HepG2 (cell line): Measurements from ENCODE around the gene SLIRP. TPM values are rescaled to one million over a fixed set of nuclear protein-coding genes. Genes with fewer than 3 reads are reported as not detected.

ENCODE experiments used
- FOXO1 ChIP-seq: sonication (generic); formaldehyde crosslinking; IDR thresholded peaks from 2 replicates; pipeline ENCODE4 v1.4.0; 2020; ENCODE audit warnings: missing genetic modification reagents
- HINFP ChIP-seq: sonication (generic); formaldehyde crosslinking; IDR thresholded peaks from 2 replicates; pipeline ENCODE4 v1.4.0; 2020; ENCODE audit warnings: low read depth, mild to moderate bottlenecking, missing genetic modification reagents
- HNRNPLL ChIP-seq: fragments of 200-400 bp; formaldehyde crosslinking; IDR thresholded peaks from 2 replicates; pipeline ENCODE4 v1.6.1; 2017; ENCODE audit warnings: mild to moderate bottlenecking, low read depth, low read length; ENCODE audit not compliant: poor library complexity, severe bottlenecking
- JUNB ChIP-seq: sonication (generic); formaldehyde crosslinking; IDR thresholded peaks from 2 replicates; pipeline ENCODE4 v1.8.0; 2022; ENCODE audit warnings: missing genetic modification reagents, mild to moderate bottlenecking, borderline replicate concordance
- KMT2A ChIP-seq: sonication (generic); formaldehyde crosslinking; IDR thresholded peaks from 2 replicates; pipeline ENCODE4 v1.4.0; 2020; ENCODE audit warnings: missing genetic modification reagents
- MTA1 ChIP-seq: sonication (generic); formaldehyde crosslinking; IDR thresholded peaks from 2 replicates; pipeline ENCODE4 v1.4.0; 2020; ENCODE audit warnings: missing genetic modification reagents, mild to moderate bottlenecking, borderline replicate concordance
- RFX3 ChIP-seq: IDR thresholded peaks from 2 replicates; pipeline ENCODE4 v1.6.1; 2016; ENCODE audit warnings: missing biosample characterization, missing genetic modification reagents
- SAP130 ChIP-seq: IDR thresholded peaks from 2 replicates; pipeline ENCODE4 v1.6.1; 2016; ENCODE audit warnings: low read depth
- SP5 ChIP-seq: IDR thresholded peaks from 2 replicates; pipeline ENCODE4 v1.6.1; 2016; ENCODE audit warnings: low read depth, borderline replicate concordance
- ZNF275 ChIP-seq: sonication (generic); formaldehyde crosslinking; IDR thresholded peaks from 2 replicates; pipeline ENCODE4 v1.8.0; 2022; ENCODE audit warnings: missing genetic modification reagents, mild to moderate bottlenecking, inconsistent platforms, borderline replicate concordance
- ZNF572 ChIP-seq: sonication (generic); formaldehyde crosslinking; IDR thresholded peaks from 2 replicates; pipeline ENCODE4 v1.5.1; 2020; ENCODE audit warnings: mild to moderate bottlenecking, missing genetic modification reagents
- ZNF616 ChIP-seq: sonication (generic); formaldehyde crosslinking; IDR thresholded peaks from 2 replicates; pipeline ENCODE4 v1.5.0; 2020; ENCODE audit warnings: low read depth, mild to moderate bottlenecking, missing genetic modification reagents
- ZNF644 ChIP-seq: IDR thresholded peaks from 2 replicates; pipeline ENCODE4 v1.6.1; 2016; ENCODE audit warnings: low read depth
- ZNF83 ChIP-seq: sonication (generic); formaldehyde crosslinking; IDR thresholded peaks from 2 replicates; pipeline ENCODE4 v1.4.0; 2020; ENCODE audit warnings: missing genetic modification reagents, mild to moderate bottlenecking, borderline replicate concordance
- ZNF878 ChIP-seq: sonication (generic); formaldehyde crosslinking; IDR thresholded peaks from 2 replicates; pipeline ENCODE4 v1.8.1; 2023; ENCODE audit warnings: mild to moderate bottlenecking, missing genetic modification reagents, moderate library complexity
- polyA plus RNA-seq, 8 experiments: library from polyadenylated mRNA; depleted of rRNA in 3 of 8; stranded (reverse) in 7 of 8; unstranded in 1 of 8; fragments of >200 nt; fragmentation: Illumina TruSeq in 4 of 8; extraction: Trizol in 4 of 8; gene quantifications; 2 replicates each; pipeline versions ENCODE4 v1.2.1 to v1.2.3, GENCODE V29; 2011 to 2016; ENCODE audit warnings: low read depth in 4 of 8, missing spikeins in 1 of 8, mixed read lengths in 1 of 8; ENCODE audit not compliant: insufficient read depth in 1 of 8
- total RNA-seq, 5 experiments: library from RNA; depleted of rRNA; stranded (reverse); fragments of >200 nt; fragmentation: Illumina TruSeq; extraction: Trizol; gene quantifications; 2 replicates each; pipeline ENCODE4 v1.2.3, GENCODE V29; 2016; ENCODE audit warnings: low read depth in 1 of 5
- TF ChIP-seq, protein P1 (sequence below): sonication (generic); formaldehyde crosslinking; IDR thresholded peaks from 2 replicates; pipeline ENCODE4 v1.5.1; 2020; ENCODE audit warnings: missing genetic modification reagents, mild to moderate bottlenecking, borderline replicate concordance
- TF ChIP-seq, protein P2 (sequence below): IDR thresholded peaks from 2 replicates; pipeline ENCODE4 v1.4.0; 2020; ENCODE audit warnings: mild to moderate bottlenecking, missing genetic modification reagents
- TF ChIP-seq, protein P3 (sequence below): sonication (generic); formaldehyde crosslinking; IDR thresholded peaks from 2 replicates; pipeline ENCODE4 v1.5.0; 2020; ENCODE audit warnings: missing genetic modification reagents
- TF ChIP-seq, protein P4 (sequence below): sonication (generic); formaldehyde crosslinking; IDR thresholded peaks from 2 replicates; pipeline ENCODE4 v1.5.1; 2020; ENCODE audit warnings: missing genetic modification reagents, mild to moderate bottlenecking, borderline replicate concordance

The SLIRP gene
- total and polyA plus RNA-seq, 2 of the 13 experiments (the other 11 are each of a cell fraction or from before 2014, with no cell fraction given), result 281 to 548 TPM

DNA sequence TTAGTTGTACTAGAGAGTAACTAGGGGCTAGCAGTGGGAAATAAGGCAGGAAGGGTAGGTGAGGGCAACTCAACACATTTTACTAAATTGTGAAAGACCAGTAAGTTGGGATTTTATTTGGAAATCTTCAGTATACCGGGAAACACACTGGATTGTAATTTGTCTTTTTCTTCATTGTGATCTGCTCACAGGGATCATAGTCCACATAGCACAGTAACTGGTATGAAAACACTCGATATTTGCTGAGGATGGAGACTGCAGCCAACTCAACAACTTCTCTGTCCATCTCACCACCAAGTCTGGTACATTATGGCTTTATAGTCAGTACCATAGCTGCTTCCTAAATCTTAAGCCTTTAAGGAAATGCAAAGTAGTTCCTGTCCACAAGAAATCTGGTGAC is 2.5 kb downstream of the SLIRP start (continued):
- TF ChIP-seq, protein P1, sequence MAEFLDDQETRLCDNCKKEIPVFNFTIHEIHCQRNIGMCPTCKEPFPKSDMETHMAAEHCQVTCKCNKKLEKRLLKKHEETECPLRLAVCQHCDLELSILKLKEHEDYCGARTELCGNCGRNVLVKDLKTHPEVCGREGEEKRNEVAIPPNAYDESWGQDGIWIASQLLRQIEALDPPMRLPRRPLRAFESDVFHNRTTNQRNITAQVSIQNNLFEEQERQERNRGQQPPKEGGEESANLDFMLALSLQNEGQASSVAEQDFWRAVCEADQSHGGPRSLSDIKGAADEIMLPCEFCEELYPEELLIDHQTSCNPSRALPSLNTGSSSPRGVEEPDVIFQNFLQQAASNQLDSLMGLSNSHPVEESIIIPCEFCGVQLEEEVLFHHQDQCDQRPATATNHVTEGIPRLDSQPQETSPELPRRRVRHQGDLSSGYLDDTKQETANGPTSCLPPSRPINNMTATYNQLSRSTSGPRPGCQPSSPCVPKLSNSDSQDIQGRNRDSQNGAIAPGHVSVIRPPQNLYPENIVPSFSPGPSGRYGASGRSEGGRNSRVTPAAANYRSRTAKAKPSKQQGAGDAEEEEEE (CRISPR knock-in tag), result no peak
- TF ChIP-seq, protein P2, sequence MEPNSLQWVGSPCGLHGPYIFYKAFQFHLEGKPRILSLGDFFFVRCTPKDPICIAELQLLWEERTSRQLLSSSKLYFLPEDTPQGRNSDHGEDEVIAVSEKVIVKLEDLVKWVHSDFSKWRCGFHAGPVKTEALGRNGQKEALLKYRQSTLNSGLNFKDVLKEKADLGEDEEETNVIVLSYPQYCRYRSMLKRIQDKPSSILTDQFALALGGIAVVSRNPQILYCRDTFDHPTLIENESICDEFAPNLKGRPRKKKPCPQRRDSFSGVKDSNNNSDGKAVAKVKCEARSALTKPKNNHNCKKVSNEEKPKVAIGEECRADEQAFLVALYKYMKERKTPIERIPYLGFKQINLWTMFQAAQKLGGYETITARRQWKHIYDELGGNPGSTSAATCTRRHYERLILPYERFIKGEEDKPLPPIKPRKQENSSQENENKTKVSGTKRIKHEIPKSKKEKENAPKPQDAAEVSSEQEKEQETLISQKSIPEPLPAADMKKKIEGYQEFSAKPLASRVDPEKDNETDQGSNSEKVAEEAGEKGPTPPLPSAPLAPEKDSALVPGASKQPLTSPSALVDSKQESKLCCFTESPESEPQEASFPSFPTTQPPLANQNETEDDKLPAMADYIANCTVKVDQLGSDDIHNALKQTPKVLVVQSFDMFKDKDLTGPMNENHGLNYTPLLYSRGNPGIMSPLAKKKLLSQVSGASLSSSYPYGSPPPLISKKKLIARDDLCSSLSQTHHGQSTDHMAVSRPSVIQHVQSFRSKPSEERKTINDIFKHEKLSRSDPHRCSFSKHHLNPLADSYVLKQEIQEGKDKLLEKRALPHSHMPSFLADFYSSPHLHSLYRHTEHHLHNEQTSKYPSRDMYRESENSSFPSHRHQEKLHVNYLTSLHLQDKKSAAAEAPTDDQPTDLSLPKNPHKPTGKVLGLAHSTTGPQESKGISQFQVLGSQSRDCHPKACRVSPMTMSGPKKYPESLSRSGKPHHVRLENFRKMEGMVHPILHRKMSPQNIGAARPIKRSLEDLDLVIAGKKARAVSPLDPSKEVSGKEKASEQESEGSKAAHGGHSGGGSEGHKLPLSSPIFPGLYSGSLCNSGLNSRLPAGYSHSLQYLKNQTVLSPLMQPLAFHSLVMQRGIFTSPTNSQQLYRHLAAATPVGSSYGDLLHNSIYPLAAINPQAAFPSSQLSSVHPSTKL (CRISPR knock-in tag), result peak; percentile 66; the same call in 1 of the 2 replicates
- TF ChIP-seq ZNF83 (CRISPR knock-in tag) (no peak), ZNF572 (CRISPR knock-in tag) (no peak), SP5 (CRISPR knock-in tag) (no peak), ZNF644 (CRISPR knock-in tag) (0 out of 2 replicates have a peak, but pooled peaks have one; percentile 40), ZNF616 (CRISPR knock-in tag) (no peak), KMT2A (no peak), HINFP (CRISPR knock-in tag) (no peak), MTA1 (CRISPR knock-in tag) (no peak), ZNF275 (CRISPR knock-in tag) (no peak), JUNB (CRISPR knock-in tag) (no peak), RFX3 (CRISPR knock-in tag) (no peak), HNRNPLL (no peak), SAP130 (CRISPR knock-in tag) (peak; percentile 54; the same call in 1 of the 2 replicates), ZNF878 (CRISPR knock-in tag) (no peak), FOXO1 (peak; percentile 33; the same call in 1 of the 2 replicates)
- TF ChIP-seq, protein P3, sequence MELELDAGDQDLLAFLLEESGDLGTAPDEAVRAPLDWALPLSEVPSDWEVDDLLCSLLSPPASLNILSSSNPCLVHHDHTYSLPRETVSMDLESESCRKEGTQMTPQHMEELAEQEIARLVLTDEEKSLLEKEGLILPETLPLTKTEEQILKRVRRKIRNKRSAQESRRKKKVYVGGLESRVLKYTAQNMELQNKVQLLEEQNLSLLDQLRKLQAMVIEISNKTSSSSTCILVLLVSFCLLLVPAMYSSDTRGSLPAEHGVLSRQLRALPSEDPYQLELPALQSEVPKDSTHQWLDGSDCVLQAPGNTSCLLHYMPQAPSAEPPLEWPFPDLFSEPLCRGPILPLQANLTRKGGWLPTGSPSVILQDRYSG, result no peak
- TF ChIP-seq, protein P4, sequence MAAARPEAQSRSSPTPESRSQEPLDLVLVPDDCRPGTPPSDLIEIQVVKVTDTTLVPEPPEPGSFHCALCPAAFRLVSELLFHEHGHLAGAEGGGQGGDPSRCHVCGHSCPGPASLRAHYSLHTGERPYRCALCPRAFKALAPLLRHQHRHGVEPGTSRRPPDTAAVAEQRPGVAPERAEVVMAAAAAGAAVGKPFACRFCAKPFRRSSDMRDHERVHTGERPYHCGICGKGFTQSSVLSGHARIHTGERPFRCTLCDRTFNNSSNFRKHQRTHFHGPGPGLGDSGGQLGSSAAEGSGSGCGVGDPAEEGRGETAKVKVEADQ (CRISPR knock-in tag), result no peak
